Panc1 (cell line): ENCODE results near the gene CD84. TPM values are rescaled to one million over a fixed set of nuclear protein-coding genes. Genes with fewer than 3 reads are reported as not detected.
"Not testable (repeated sequence)": the region's sequence is repeated elsewhere in the genome, so short reads cannot be mapped to it uniquely, and the experiment has no call there.

Source experiments
- ATAC-seq: fragments of 200-7000 bp; cut with Tn5 transposase; 2 replicates; pipeline ENCODE4 v1.9.1; 2020; ENCODE audit warnings: mild to moderate bottlenecking, moderate library complexity
- BruUV-seq: library from RNA; stranded (reverse); fragments of 400-500 nt; replicated peaks from 2 replicates; lab custom pipeline; 2021; lab: Mats Ljungman, UMichigan
- CTCF ChIA-PET: fragments of 300-600 bp; sonication (Branson Sonifier 250); formaldehyde crosslinking; loops from one replicate; lab custom pipeline; 2022; ENCODE audit warnings: antibody characterized with exemption; lab: Charles Lee
- POLR2A ChIA-PET: fragments of 300-600 bp; sonication (Branson Sonifier 250); formaldehyde crosslinking; loops from one replicate; lab custom pipeline; 2022; ENCODE audit warnings: antibody characterized with exemption; lab: Charles Lee
- DNase-seq: peaks from one replicate; pipeline ENCODE4 v3.0.0-alpha.2; 2010; ENCODE audit warnings: low read depth, low spot score
- H3K27ac ChIP-seq: 2 replicates; pipeline ENCODE4 v1.5.1; 2011; ENCODE audit warnings: mild to moderate bottlenecking, low read length, inconsistent platforms
- H3K27me3 ChIP-seq: fragments of 200-500 bp; sonication (Bioruptor generic); 2 replicates; pipeline ENCODE4 v1.6.0; 2014; ENCODE audit warnings: low read length, inconsistent platforms; ENCODE audit not compliant: control insufficient read depth, insufficient read depth
- H3K36me3 ChIP-seq: fragments of 200-500 bp; sonication (Bioruptor generic); 2 replicates; pipeline ENCODE4 v1.5.1; 2014; ENCODE audit warnings: inconsistent platforms, mild to moderate bottlenecking, low read length, moderate library complexity; ENCODE audit not compliant: control insufficient read depth, insufficient read depth
- H3K4me1 ChIP-seq: 2 replicates; pipeline ENCODE4 v1.5.1; 2011; ENCODE audit warnings: inconsistent platforms, mild to moderate bottlenecking, low read length, moderate library complexity; ENCODE audit not compliant: control insufficient read depth, insufficient read depth
- H3K4me3 ChIP-seq, 2 experiments: 2 replicates each; pipeline ENCODE4 v1.5.1; 2011 to 2012; ENCODE audit warnings: low read depth in 2 of 2, low read length in 2 of 2, mild to moderate bottlenecking in 2 of 2, inconsistent platforms in 1 of 2, moderate library complexity in 1 of 2
- H3K9me3 ChIP-seq: fragments of 200-500 bp; sonication (Bioruptor generic); 2 replicates; pipeline ENCODE4 v1.5.1; 2014; ENCODE audit warnings: low read depth, mild to moderate bottlenecking, inconsistent platforms, low read length, moderate library complexity; ENCODE audit not compliant: control insufficient read depth, insufficient read depth
- POLR2AphosphoS5 ChIP-seq: IDR thresholded peaks from 2 replicates; pipeline ENCODE4 v1.6.1; 2012; ENCODE audit warnings: mild to moderate bottlenecking, low read depth, low read length, moderate library complexity
- REST ChIP-seq, 2 experiments: IDR thresholded peaks; 2 replicates each; pipeline ENCODE4 v1.6.1; 2011 to 2012; ENCODE audit warnings: low read depth in 2 of 2, control low read depth in 1 of 2, low read length in 1 of 2, mild to moderate bottlenecking in 1 of 2, moderate library complexity in 1 of 2; ENCODE audit not compliant: insufficient read depth in 1 of 2
- SIN3A ChIP-seq: IDR thresholded peaks from 2 replicates; pipeline ENCODE4 v1.6.1; 2012; ENCODE audit warnings: low read depth, mild to moderate bottlenecking, low read length, moderate library complexity, borderline replicate concordance; ENCODE audit not compliant: insufficient read depth
- TCF7L2 ChIP-seq: IDR thresholded peaks from 2 replicates; pipeline ENCODE4 v1.6.1; 2011; ENCODE audit warnings: mild to moderate bottlenecking, low read depth, low read length, inconsistent platforms
- in situ Hi-C: cut with HindIII; loops from 2 replicates; pipeline ENCODE4 v1.10.0; 2016; ENCODE audit warnings: low sequenced_read_pairs, low pct_unique_long_range_greater_than_20kb
- intact Hi-C: fragments of 100-400 bp; cut with micrococcal nuclease; formaldehyde crosslinking; loops from one replicate; pipeline ENCODE4 v1.10.0; 2022; ENCODE audit not compliant: unreplicated experiment
- total RNA-seq: library from RNA; stranded (reverse); gene quantifications from one replicate; pipeline ENCODE4 v1.2.1, GENCODE V29; 2021; ENCODE audit not compliant: unreplicated experiment
- TF ChIP-seq, protein P1 (sequence below): fragments of 450-650 bp; IDR thresholded peaks from 2 replicates; pipeline ENCODE4 v1.5.1; 2017; ENCODE audit warnings: mild to moderate bottlenecking

CD84 gene
- total RNA-seq, 1 experiment from 2014 or later = 0.26 TPM

DNA sequence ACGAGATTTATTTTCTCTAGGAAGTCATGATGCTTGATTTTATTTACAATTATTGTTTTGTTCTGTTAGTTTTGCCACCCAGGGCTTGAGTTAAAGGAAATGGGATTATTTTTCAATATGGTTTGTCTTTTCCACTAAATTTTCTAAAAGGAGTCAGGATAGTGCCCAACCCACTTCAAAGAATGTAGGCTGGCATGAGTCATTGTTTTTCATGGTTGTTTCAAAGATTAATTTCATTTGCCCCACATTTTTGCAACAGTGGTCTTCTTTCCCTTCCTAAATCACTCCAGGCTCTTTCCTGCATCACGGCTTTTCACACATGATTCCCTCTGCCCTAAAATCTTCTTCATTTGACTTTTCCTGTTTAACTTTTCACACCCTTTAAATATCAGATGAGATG, 58.7 kb downstream of the CD84 start:
- intact Hi-C loops = no loop called here
- ATAC-seq (no peak), DNase-seq (no peak)
- no TSS peak for BruUV-seq
- H3K36me3 ChIP-seq = no peaks in the 10 kb centered on the region
- POLR2A ChIA-PET = no interaction called here
- H3K4me3 ChIP-seq = no peak overlapping the region
- H3K27ac ChIP-seq = no peak overlapping the region
- CTCF ChIA-PET = no interaction called here
- in situ Hi-C loops = no loop called here
- no peaks in the 10 kb centered on the region; the same call in 1 of the 2 replicates for H3K4me1 ChIP-seq
- TF ChIP-seq SIN3A = no peak
- TF ChIP-seq TCF7L2 = no peak
- no peak for TF ChIP-seq POLR2AphosphoS5
- TF ChIP-seq REST (IDR thresholded peaks at IDR 0.05; ENCODE audit: insufficient read depth in 1 of 2, low read depth in 2 of 2, low read length in 1 of 2) = no peak
- TF ChIP-seq, protein P1, sequence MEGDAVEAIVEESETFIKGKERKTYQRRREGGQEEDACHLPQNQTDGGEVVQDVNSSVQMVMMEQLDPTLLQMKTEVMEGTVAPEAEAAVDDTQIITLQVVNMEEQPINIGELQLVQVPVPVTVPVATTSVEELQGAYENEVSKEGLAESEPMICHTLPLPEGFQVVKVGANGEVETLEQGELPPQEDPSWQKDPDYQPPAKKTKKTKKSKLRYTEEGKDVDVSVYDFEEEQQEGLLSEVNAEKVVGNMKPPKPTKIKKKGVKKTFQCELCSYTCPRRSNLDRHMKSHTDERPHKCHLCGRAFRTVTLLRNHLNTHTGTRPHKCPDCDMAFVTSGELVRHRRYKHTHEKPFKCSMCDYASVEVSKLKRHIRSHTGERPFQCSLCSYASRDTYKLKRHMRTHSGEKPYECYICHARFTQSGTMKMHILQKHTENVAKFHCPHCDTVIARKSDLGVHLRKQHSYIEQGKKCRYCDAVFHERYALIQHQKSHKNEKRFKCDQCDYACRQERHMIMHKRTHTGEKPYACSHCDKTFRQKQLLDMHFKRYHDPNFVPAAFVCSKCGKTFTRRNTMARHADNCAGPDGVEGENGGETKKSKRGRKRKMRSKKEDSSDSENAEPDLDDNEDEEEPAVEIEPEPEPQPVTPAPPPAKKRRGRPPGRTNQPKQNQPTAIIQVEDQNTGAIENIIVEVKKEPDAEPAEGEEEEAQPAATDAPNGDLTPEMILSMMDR = no peak
- no peaks in the 10 kb centered on the region for H3K27me3 ChIP-seq
- no peaks in the 10 kb centered on the region for H3K9me3 ChIP-seq

GRCh38 chr1:160519642-160520435, 59.5 kb downstream of the CD84 start:
- in situ Hi-C loops = no loop called here
- Histone ChIP-seq H3K27me3 (no peaks in the 10 kb centered on the region), H3K4me3 (no peak overlapping the region), H3K4me1 (no peaks in the 10 kb centered on the region; the same call in 1 of the 2 replicates), H3K36me3 (no peaks in the 10 kb centered on the region), H3K27ac (no peak overlapping the region), H3K9me3 (no peaks in the 10 kb centered on the region)
- DNase-seq = no peak
- TF ChIP-seq, protein P1 = no peak
- no peak for TF ChIP-seq SIN3A
- TF ChIP-seq POLR2AphosphoS5 = no peak
- TF ChIP-seq REST (IDR thresholded peaks at IDR 0.05; ENCODE audit: insufficient read depth in 1 of 2, low read depth in 2 of 2, low read length in 1 of 2) = no peak
- TF ChIP-seq TCF7L2 = no peak
- ChIA-PET POLR2A (no interaction called here), CTCF (no interaction called here)
- BruUV-seq = no TSS peak
- intact Hi-C loops = no loop called here
- ATAC-seq = no peak; the same call in 1 of the 2 replicates

DNA sequence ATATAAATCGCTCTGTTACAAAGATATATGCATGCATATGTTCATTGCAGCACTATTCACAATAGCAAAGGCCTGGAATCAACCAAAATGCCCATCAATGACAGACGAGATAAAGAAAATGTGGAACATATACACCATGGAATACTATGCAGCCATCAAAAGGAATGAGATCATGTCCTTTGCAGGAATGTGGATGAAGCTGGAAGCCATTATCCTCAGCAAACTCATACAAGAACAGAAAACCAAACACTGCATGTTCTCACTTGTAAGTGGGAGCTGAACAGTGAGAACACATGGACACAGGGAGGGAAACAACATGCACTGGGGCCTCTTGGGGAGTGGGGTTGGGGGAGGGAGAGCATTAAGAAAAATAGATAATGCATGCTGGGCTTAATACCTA, 61.8 kb downstream of the CD84 start:
- CTCF ChIA-PET, H3K4me1 ChIP-seq, DNase-seq, H3K36me3 ChIP-seq, in situ Hi-C loops, POLR2A ChIA-PET, ATAC-seq, H3K27ac ChIP-seq, H3K27me3 ChIP-seq, H3K9me3 ChIP-seq, H3K4me3 ChIP-seq, intact Hi-C loops, BruUV-seq: not testable (repeated sequence)
